B cell (primary cell): ENCODE results near the gene CNOT4. TPM values are rescaled to one million over a fixed set of nuclear protein-coding genes. Genes with fewer than 3 reads are reported as not detected.

Source experiments
- ATAC-seq: fragments of 200-7000 bp; cut with Tn5 transposase; one replicate; pipeline ENCODE4 v1.10.0; 2021; ENCODE audit warnings: low read depth, mild to moderate bottlenecking, moderate number of reproducible peaks, moderate library complexity
- CTCF ChIA-PET: fragments of 350-600 bp; sonication (Branson Sonifier 250); formaldehyde crosslinking; loops from one replicate; lab custom pipeline; 2021; ENCODE audit warnings: antibody characterized with exemption, inconsistent platforms; lab: Charles Lee
- POLR2A ChIA-PET: fragments of 350-600 bp; sonication (Branson Sonifier 250); formaldehyde crosslinking; loops from one replicate; lab custom pipeline; 2021; ENCODE audit warnings: antibody characterized with exemption; lab: Charles Lee
- DNase-seq: peaks from one replicate; pipeline ENCODE4 v3.0.0; 2013
- H2AFZ ChIP-seq: 2 replicates; pipeline ENCODE4 v1.6.1; 2012; ENCODE audit warnings: mild to moderate bottlenecking, low read depth, low read length; ENCODE audit not compliant: insufficient read depth, poor library complexity, severe bottlenecking
- H3K27ac ChIP-seq, 2 donors: 1 replicate in 1 of 2; 2 replicates in 1 of 2; pipeline ENCODE4 v1.5.1; 2012 to 2013; ENCODE audit warnings: low read length in 2 of 2, mild to moderate bottlenecking in 2 of 2, moderate library complexity in 1 of 2
- H3K27me3 ChIP-seq, 4 experiments: fragments of 200-600 bp in 1 of 4; sonication (generic) in 1 of 4; replicated peaks in 1 of 4; 1 replicate in 2 of 4; 2 replicates in 2 of 4; pipeline versions ENCODE4 v1.6.1 to v1.7.0; 2013 to 2016; ENCODE audit warnings: low read length in 3 of 4, mild to moderate bottlenecking in 2 of 4, mixed read lengths in 1 of 4, moderate library complexity in 1 of 4; ENCODE audit not compliant: insufficient read depth in 4 of 4, control insufficient read depth in 3 of 4; ENCODE audit errors: control extremely low read depth in 1 of 4
- H3K36me3 ChIP-seq, 2 experiments: replicated peaks in 1 of 2; 1 replicate in 1 of 2; 2 replicates in 1 of 2; pipeline versions ENCODE4 v1.6.1 to v1.7.1; 2013; ENCODE audit warnings: low read length in 1 of 2; ENCODE audit not compliant: insufficient read depth in 2 of 2, control insufficient read depth in 1 of 2; ENCODE audit errors: control extremely low read depth in 1 of 2, extremely low read depth in 1 of 2
- H3K4me1 ChIP-seq, 2 donors: fragments of 200-600 bp in 1 of 2; sonication (generic) in 1 of 2; 1 replicate in 1 of 2; 2 replicates in 1 of 2; pipeline versions ENCODE4 v1.5.1 to v1.6.1; 2013 to 2017; ENCODE audit warnings: low read length in 2 of 2; ENCODE audit not compliant: control insufficient read depth in 2 of 2, insufficient read depth in 2 of 2
- H3K4me2 ChIP-seq: replicated peaks from 2 replicates; pipeline ENCODE3; 2012; ENCODE audit warnings: mild to moderate bottlenecking, low read depth, low read length; ENCODE audit not compliant: poor library complexity, severe bottlenecking
- H3K4me3 ChIP-seq, 5 experiments: fragments of 200-600 bp in 1 of 5; sonication (generic) in 1 of 5; 1 replicate in 3 of 5; 2 replicates in 2 of 5; pipeline versions ENCODE4 v1.5.1 to v1.7.0; 2011 to 2016; ENCODE audit warnings: low read length in 4 of 5, mild to moderate bottlenecking in 4 of 5, low read depth in 2 of 5, control low read depth in 1 of 5, moderate library complexity in 1 of 5; ENCODE audit not compliant: insufficient read depth in 1 of 5; ENCODE audit errors: control extremely low read depth in 1 of 5, extremely low read depth in 1 of 5
- H3K79me2 ChIP-seq: fragments of 200-600 bp; sonication (generic); one replicate; pipeline ENCODE4 v1.6.0; 2016; ENCODE audit warnings: low read length; ENCODE audit not compliant: control insufficient read depth, insufficient read depth
- H3K9ac ChIP-seq: fragments of 200-600 bp; sonication (generic); 2 replicates; pipeline ENCODE4 v1.6.1; 2017; ENCODE audit warnings: mild to moderate bottlenecking, low read length, moderate library complexity
- H3K9me3 ChIP-seq, 3 donors: one replicate each; pipeline versions ENCODE4 v1.6.1 to v1.7.1; 2013; ENCODE audit warnings: low read length in 2 of 3; ENCODE audit not compliant: control insufficient read depth in 2 of 3, insufficient read depth in 1 of 3; ENCODE audit errors: control extremely low read depth in 1 of 3
- H4K20me1 ChIP-seq: 2 replicates; pipeline ENCODE4 v1.6.0; 2012; ENCODE audit warnings: mild to moderate bottlenecking, low read length; ENCODE audit not compliant: insufficient read depth, control insufficient read depth, poor library complexity, severe bottlenecking
- H3K27ac Mint-ChIP-seq: one replicate; pipeline ENCODE4 v1.8.0; 2021; ENCODE audit warnings: mixed read lengths
- H3K27me3 Mint-ChIP-seq: one replicate; pipeline ENCODE4 v1.8.0; 2021; ENCODE audit warnings: mixed read lengths
- H3K4me1 Mint-ChIP-seq: one replicate; pipeline ENCODE4 v1.8.0; 2021; ENCODE audit warnings: mixed read lengths
- H3K4me3 Mint-ChIP-seq: one replicate; pipeline ENCODE4 v1.8.0; 2021; ENCODE audit warnings: mixed read lengths
- H3K9me3 Mint-ChIP-seq: one replicate; pipeline ENCODE4 v1.8.0; 2022; ENCODE audit warnings: mixed read lengths; ENCODE audit not compliant: insufficient read depth
- CTCF ChIP-seq: fragments of 200-600 bp; IDR thresholded peaks from one replicate; pipeline ENCODE4 v1.8.0; 2022; ENCODE audit warnings: antibody characterized with exemption, mild to moderate bottlenecking
- EZH2 ChIP-seq: IDR thresholded peaks from 2 replicates; pipeline ENCODE4 v1.6.1; 2012; ENCODE audit warnings: borderline replicate concordance, low read depth, mild to moderate bottlenecking, moderate library complexity, low read length; ENCODE audit not compliant: insufficient read depth, poor library complexity, severe bottlenecking
- WGBS: methylation state at CpG from one replicate; pipeline ENCODE4 v1.1.5; 2013; ENCODE audit warnings: missing lambda C conversion rate; ENCODE audit not compliant: insufficient coverage; 5-methylcytosine and 5-hydroxymethylcytosine counted together
- intact Hi-C: fragments of 100-400 bp; cut with micrococcal nuclease; formaldehyde crosslinking; loops from one replicate; pipeline ENCODE4 v1.10.0; 2022
- polyA plus RNA-seq: library from polyadenylated mRNA; depleted of rRNA; stranded (reverse); fragments of >200 nt; gene quantifications from 2 replicates; pipeline ENCODE4 v1.2.3, GENCODE V29; 2012
- total RNA-seq, 2 donors: library from RNA; stranded (reverse); fragments of 120-200 nt in 1 of 2; gene quantifications; 1 replicate in 1 of 2; 2 replicates in 1 of 2; pipeline versions ENCODE4 v1.2.3 to v1.2.4, GENCODE V29; 2013 to 2022

CNOT4 gene
- total and polyA plus RNA-seq, 2 donors (not counting 1 experiment from before 2014, with no cell fraction given), result 9.8 to 52.1 TPM

GRCh38 chr7:135391514-135391913 lies 118.4 kb downstream of the CNOT4 start:
- Histone ChIP-seq H2AFZ (no peak overlapping the region), H3K27me3 (no peaks in the 10 kb centered on the region), H3K9ac (no peak overlapping the region), H3K4me2 (no peak overlapping the region), H3K9me3 (no peaks in the 10 kb centered on the region), H4K20me1 (no peaks in the 10 kb centered on the region), H3K79me2 (no peaks in the 10 kb centered on the region), H3K4me3 (no peak overlapping the region), H3K27ac (no peak overlapping the region), H3K4me1 (peaks cover 0 to 14% of the 10 kb centered on the region in 2 donors), H3K36me3 (peaks cover 16 to 22% of the 10 kb centered on the region in 2 experiments)
- Mint-ChIP-seq H3K4me3 (no peak overlapping the region), H3K27me3 (no peaks in the 10 kb centered on the region), H3K9me3 (no peaks in the 10 kb centered on the region), H3K4me1 (peaks cover 19% of the 10 kb centered on the region), H3K27ac (no peak overlapping the region)
- ATAC-seq, result no peak
- ChIA-PET POLR2A (no interaction called here), CTCF (no interaction called here)
- no peak for DNase-seq
- intact Hi-C loops, result no loop called here
- no CpG with 5 or more reads among the region's 3 CpGs for WGBS
- TF ChIP-seq CTCF, result no peak
- no peak for TF ChIP-seq EZH2

- peaks cover 16 to 24% of the 10 kb centered on the region in 2 experiments for H3K36me3 ChIP-seq
- no peaks in the 10 kb centered on the region for H3K9me3 ChIP-seq
- no peak overlapping the region for H2AFZ ChIP-seq
- intact Hi-C loops, result no loop called here
- Mint-ChIP-seq H3K4me1 (peaks cover 19% of the 10 kb centered on the region), H3K27ac (no peak overlapping the region), H3K9me3 (no peaks in the 10 kb centered on the region), H3K4me3 (no peak overlapping the region), H3K27me3 (no peaks in the 10 kb centered on the region)
- no peaks in the 10 kb centered on the region for H4K20me1 ChIP-seq
- H3K79me2 ChIP-seq, result no peaks in the 10 kb centered on the region
- ATAC-seq (no peak), DNase-seq (no peak)
- peak overlapping the region; percentile 9 for H3K9ac ChIP-seq
- H3K4me3 ChIP-seq, result no peak overlapping the region
- ChIA-PET POLR2A (no interaction called here), CTCF (no interaction called here)
- no peak overlapping the region for H3K4me2 ChIP-seq
- TF ChIP-seq EZH2, result no peak
- TF ChIP-seq CTCF, result no peak
- no peaks in the 10 kb centered on the region for H3K27me3 ChIP-seq
- no peak overlapping the region for H3K27ac ChIP-seq
- peaks cover 0 to 14% of the 10 kb centered on the region in 2 donors for H3K4me1 ChIP-seq
Measured at GRCh38 chr7:135390829-135391228, 119.1 kb downstream of the CNOT4 start.
